Activated naive CD4-positive, alpha-beta T cell treated with Interleukin-2 at 50 U/mL for 16 hours (primary cell): Measurements from ENCODE around the gene DNAJC5G.
"Not testable (repeated sequence)": the region's sequence is repeated elsewhere in the genome, so short reads cannot be mapped to it uniquely, and the experiment has no call there.

Source experiments
- DNase-seq: peaks from one replicate; pipeline ENCODE4 v3.0.0-alpha.2; 2020

DNAJC5G gene

DNA sequence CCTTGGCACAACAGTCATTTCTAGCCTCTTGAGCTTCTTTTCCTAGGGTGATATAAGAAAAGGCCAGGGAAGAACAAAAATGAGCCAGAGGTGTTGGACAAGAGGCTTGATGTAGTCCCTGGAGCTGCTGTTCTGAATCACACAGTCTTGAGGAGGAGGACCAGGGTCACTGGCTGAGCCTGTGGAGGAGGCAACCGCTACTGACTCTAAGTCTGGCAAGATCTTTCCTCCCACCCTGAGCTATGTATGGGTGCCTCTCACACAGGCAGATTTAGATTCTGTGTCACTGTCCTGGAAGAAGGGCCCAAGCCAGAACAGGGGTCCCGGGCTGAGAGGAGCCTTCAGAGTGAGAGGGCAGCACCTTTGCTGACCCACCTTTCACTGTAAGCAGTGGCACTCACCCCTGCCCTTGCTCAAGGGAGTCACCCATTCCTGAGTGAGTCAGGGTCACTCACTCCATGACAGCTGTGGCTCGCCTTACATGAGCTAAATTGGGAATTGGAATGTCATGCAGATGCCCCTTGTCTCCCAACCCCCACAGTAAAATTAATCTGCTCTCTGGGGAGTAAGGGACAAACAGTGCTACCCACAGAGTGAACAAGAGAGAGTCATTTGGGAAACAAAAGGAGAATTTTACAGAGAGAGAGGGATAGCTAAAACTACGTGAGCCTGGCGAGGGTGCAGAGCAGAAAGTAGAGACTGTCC, 6.8 kb downstream of the DNAJC5G start, which contains the start of gene TRIM54:
Gene TRIM54 (plus strand): TSS at position 575 of the 705 bp plus-strand sequence. CDS start 303 bp downstream, outside the sequence.
- no peak for DNase-seq

DNA sequence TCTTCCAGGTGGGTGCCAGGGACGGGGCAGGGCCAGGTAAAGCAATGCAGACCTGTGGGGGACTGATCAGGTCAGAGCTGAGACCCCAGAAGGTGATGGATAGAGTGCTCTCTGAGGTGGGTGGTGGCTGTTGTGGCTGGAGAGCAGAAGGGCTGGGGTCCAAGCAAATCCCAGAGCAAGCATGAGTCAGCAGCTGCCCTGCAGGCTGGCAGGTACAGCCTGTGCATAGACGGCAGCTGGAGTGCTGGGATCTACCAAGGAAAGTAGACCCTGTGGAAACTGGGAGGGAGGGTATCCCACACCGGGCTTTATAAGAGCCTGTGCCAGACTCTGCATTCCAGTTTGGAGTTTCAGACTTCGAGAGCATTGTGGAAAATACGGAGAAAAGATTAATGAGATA, 7.7 kb downstream of the DNAJC5G start:
- no peak for DNase-seq

DNA sequence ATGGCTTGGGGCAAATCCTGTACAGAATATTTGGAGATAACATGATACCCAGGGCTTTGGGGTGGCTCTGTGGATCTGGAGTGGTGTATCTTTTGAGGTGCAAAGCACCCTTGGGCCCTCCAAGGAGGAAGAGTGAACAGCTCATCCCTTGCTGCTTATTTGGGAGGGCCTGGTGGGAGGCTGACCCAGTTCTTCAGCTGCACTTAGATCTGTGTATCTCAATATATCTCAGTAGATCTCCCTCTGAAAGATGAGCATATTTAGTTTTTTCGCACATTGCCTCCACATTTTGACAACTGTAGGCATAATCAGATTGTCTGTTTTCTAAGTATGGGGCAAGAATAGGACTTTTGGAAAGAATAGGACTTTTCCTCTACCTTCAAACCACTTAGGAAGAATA, 9.8 kb downstream of the DNAJC5G start:
- DNase-seq, result no peak

DNA sequence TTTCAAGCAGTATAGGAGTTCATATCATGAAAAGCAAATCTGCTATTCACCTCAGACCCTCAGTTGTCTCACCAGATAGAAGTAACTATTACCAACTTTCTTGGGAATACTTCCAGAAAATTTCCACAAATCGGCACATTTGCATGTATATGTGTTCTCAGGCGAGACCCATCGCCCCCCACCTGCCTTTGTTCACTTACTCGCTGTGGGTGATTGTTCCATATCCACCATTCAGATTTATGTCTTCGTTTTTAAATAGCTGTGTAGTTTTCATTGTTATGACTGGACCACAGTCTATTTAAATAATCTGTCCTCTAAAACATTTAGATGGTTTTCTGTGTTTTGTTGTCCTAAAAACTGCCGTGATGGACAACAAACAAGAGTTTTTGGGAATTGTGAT, 10.2 kb downstream of the DNAJC5G start:
- no peak for DNase-seq

DNA sequence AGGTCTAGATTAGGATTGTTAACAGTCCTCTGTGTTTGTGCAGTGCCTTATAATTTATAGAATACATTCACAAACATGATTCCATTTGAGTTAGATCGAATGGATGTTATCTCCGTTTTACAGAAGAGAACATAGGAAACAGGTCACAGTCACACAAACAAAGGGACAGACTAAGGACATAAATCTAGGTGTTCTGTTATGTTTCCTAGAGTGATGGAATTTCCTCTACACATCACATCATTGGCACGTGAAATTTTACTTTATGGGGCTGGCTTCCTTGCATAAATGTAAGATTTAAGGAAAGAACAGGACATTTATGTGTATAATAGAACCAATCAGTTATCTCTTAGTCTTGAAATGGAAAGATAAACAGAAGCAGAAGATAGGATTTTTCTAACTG, 13.4 kb downstream of the DNAJC5G start:
- no peak for DNase-seq

DNA sequence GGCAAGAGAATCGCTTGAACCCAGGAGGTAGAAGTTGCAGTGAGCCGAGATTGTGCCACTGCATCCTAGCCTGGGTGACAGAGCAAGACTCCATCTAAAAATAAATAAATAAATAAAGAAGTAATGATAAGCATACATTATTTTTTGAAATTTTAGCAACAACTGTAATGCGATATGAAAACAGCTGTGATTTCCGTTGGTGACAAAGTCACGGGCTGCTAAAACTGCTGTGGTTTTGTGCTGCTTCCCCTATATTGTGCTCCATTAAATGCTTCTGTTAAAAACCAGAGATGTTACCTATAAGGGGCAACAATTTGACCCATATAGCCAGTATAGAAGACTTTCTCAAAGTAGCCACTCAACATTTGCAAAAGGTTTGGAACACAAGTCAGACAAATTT, 15.3 kb downstream of the DNAJC5G start:
- DNase-seq, result no peak

DNA sequence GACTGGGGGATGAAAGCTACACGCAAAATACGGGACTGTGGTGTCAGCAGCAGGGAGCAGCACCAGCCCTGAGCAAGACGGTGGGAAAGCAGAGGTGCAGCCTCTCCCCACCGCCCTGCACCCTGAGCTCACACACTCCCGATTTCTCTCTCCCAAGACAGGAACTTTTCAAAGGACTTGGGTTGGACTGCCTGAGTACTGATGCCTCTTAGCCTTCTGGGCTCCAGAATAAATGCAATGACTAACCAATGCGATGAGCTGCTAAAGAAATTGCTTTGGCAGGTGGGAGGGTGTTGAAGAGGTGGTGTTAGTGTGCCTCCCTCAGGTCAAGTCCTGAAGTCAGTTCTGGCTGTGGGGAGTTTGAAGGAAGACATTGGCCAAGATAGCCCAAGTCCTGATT, 16.6 kb downstream of the DNAJC5G start:
- DNase-seq, result no peak

DNA sequence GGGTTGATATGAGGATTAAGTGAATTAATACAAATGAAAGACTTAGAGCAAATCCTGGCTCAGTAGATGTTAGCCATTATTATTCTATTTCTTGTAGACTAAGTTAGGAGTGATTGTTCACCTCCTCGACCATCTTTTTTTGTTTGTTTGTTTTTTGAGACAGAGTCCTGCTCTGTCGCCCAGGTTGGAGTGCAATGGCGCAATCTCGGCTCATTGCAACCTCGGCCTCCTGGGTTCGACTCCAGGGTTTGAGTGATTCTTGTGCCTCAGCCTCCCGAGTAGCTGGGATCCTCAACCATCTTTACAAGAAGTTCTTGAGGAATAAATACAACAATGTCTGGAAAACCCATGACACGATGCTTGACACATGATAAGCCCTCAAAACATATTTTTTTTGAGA, 19.7 kb downstream of the DNAJC5G start:
- no peak for DNase-seq

DNA sequence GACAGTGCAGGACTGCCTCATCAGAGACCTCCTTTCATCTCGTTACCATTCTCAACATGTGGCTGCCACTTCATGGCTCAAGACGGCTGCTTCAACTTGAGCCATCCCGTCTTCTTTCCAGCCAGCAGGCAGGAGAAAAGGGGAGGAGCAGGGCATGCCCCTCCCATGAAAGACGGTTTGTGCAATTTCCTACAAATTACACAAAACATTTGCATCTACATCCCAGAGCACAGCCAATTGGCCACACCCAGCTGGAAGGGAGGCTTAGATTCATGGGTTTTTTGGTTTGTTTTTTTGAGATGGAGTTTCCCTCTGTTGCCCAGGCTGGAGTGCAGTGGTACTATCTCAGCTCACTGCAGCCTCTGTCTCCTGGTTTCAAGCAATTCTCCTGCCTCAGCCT, 21.2 kb downstream of the DNAJC5G start:
- no peak for DNase-seq

DNA sequence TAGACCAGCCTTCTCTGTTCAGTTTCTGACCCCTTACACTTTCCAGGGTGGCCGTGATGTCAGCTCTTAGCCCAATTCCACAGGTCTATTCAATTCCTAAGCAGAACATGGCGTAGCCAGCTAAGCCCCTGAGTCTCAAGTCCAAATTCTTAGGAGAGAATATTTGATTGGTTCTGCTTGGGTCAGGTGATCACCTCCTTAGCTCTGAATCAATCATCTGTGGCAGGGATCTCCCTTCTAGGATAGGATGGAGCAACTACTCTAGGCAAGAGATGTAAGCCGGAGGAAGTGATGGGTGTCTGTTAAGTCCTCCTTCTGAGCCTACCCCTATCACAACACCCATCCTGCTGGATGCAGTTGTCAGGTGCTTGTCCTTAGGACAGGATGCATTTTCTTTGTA, 22.0 kb downstream of the DNAJC5G start:
- no peak for DNase-seq

DNA sequence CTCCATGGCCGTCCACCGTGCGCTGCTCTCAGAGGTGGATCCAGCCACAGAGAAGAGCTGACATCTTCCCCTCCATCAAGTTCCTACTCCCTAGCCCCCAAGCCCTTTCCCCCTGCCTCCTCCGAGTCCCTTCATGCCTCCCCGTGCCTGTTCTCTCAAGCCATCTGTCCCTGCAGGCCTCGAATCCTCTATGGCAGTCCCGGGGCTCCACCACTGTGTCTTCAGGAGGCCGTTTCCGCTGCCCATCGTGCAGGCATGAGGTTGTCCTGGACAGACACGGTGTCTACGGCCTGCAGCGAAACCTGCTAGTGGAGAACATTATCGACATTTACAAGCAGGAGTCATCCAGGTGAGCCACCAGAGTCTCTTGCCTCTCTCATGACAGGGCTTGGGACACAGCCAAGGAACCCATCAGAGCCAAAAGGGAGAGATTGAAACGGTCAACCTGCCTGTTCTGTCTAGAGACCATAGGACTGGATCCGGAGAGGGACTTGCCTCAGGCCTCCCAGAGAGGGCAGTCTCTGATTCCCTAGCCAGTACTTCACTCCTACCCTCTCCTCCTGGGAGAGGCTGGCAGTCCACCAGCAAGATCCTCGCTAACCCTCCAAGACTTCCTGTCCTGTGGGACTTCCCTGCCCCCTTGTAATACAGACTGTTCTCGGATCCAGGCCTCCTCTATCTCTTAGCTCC, 23.3 kb downstream of the DNAJC5G start:
- DNase-seq, result no peak

DNA sequence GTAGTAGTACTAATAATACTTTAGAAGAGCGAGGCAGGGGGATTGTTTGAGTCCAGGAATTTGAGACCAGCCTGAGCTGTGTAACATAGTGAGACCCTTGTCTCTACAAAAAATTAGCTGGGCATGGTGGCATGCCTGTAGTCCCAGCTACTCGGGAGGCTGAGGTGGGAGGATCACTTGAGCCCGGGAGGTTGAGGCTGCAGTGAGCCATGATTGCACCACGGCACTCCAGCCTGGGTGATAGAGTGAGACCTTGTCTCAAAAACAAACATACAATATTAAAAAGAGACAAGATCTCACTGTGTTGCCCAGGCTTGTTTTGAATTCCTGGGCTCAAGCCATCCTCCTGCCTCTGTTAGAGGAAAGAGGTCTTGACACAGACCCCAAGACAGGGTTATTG, 25.4 kb downstream of the DNAJC5G start:
- DNase-seq, result not testable (repeated sequence)

DNA sequence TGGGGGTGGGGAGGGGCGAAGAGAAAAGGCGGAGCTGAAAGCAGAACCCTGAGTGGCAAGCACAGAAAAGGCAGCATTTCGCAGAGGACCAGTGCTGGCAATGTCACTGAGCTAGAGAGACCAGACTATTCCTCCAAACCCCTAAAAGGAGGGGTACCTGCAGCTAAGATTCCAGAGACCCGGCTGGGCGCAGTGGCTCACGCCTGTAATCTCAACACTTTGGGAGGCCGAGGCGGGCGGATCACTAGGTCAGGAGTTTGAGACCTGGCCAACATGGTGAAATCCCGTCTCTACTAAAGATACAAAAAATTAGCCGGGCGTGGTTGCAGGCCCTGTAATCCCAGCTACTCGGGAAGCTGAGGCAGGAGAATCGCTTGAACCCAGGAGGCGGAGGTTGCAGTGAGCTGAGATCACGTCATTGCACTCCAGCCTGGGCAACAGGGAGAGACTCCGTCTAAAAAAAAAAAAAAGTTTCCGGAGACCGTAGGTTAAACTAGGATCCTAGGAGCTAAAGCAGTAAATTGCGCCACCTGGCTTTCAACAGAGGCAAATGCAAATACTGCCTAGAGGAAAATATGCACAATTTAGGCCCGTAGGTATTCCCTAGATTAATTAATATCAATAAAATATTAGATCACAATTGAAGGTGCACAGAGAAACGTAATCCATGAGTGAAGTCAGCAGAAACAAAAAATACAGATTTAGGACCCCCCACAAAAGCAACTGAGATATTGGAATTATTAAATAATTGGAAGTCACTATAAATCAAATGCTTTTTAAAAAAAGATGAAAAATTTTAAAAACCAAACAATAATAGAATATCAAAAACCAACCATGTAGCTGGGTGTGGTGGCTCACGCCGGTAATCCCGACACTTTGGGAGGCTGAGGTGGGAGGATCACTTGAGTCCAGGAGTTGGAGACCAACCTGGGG, 28.1 kb downstream of the DNAJC5G start:
- DNase-seq, result peak; percentile 33

DNA sequence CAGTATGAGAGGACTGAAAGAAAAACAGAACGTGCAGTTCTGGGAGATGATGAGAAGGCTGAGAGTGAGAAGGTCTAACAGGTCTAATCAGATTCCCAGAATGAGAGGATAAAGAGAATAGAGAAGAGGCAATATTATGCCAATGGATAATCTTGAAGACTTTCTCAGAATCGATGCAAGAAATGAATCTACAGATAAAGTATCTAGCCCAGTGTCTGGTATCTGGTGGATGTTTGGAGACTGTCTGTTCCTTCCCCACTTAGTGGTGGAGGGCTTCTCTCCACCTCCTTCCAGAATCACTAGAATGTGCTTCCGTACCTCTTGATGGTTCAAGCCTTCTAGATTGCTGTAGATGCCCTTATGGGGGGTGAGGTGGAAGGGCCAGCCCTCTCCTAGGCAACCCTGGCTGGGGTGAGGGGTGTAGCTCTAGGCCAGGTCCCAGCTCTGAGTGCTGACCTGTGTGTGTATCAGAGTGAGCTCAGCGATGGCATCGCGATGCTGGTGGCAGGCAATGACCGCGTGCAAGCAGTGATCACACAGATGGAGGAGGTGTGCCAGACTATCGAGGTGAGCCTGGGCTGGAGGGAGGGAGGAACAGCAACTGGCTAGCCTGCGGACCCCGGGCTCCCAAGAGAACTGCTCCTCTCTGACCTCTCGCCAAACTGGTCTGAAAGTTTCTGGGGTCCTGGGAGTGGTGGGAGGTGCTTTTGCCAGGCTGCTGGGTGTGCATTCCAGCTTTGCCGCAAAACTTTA, 29.4 kb downstream of the DNAJC5G start:
- no peak for DNase-seq

DNA sequence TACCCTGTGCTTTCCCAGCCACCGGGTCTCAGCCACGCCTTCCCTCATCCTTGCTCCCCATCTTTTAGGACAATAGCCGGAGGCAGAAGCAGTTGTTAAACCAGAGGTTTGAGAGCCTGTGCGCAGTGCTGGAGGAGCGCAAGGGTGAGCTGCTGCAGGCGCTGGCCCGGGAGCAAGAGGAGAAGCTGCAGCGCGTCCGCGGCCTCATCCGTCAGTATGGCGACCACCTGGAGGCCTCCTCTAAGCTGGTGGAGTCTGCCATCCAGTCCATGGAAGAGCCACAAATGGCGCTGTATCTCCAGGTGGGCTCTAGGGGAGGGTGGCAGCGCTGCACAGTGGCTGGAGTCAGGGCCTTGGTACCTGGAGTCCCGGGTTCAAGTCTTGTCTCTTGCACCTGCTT, 30.3 kb downstream of the DNAJC5G start:
- no peak for DNase-seq

DNA sequence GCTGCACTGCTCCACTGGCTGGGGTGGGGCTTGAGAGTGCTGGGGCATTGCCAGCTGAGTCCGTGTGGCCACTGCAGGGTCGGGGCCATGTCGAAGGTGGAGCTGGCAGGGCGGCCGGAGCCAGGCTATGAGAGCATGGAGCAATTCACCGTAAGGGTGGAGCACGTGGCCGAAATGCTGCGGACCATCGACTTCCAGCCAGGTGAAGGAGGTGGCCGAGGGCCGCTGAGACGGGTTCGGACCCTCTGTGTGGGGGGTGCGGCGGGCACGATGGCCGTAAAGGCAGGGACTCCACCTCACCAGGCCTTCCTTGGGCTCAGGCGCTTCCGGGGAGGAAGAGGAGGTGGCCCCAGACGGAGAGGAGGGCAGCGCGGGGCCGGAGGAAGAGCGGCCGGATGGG, 30.9 kb downstream of the DNAJC5G start:
- DNase-seq, result no peak

DNA sequence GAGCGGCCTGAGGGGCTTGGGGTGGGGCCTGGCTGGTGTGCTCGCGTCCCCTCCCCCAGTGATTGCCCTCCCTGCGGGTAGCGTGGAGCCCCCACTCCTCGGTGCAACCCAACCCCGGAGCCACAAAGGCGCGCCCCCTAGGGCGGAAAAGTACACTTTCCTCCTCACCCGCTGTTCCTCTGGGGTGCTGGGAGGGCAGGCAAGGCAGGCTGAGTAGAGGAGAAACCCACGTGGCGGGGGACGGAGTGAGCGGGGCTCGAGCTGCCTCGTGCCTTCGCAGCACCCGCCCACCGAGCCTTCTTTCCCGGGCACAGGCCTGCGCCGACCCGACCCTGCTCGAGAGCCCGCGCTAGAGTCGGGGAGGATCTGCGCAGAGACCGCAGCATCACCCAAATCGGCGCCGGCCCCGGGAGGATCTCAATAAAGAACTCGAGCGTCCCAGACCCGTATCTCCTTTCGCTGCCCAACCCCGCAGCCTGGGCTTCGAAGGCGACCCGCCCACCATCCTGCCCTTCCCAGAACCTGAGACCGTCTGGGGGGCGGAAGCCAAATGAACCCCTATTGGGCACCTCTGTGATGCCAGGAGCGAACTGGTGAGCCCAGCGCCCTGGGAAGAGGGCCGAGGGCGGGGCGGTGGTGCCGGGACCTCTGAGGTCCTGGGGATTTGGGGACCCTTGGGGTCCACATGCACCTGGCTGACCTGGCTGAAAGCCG, 31.5 kb downstream of the DNAJC5G start:
- peak; percentile 36 for DNase-seq

DNA sequence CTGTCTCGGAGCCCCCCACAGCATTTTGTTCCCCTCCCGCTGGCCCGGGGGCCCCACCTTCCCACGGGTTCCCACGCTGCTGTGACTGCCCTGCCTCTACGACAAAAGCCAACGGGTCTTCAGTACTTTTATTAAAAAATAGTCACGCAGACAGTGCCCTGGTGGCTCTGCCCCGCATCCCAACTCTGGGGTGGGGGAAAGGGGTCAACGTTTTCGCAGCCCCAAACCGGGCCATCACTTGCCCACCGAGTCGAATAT, 32.0 kb downstream of the DNAJC5G start:
- DNase-seq, result no peak

DNA sequence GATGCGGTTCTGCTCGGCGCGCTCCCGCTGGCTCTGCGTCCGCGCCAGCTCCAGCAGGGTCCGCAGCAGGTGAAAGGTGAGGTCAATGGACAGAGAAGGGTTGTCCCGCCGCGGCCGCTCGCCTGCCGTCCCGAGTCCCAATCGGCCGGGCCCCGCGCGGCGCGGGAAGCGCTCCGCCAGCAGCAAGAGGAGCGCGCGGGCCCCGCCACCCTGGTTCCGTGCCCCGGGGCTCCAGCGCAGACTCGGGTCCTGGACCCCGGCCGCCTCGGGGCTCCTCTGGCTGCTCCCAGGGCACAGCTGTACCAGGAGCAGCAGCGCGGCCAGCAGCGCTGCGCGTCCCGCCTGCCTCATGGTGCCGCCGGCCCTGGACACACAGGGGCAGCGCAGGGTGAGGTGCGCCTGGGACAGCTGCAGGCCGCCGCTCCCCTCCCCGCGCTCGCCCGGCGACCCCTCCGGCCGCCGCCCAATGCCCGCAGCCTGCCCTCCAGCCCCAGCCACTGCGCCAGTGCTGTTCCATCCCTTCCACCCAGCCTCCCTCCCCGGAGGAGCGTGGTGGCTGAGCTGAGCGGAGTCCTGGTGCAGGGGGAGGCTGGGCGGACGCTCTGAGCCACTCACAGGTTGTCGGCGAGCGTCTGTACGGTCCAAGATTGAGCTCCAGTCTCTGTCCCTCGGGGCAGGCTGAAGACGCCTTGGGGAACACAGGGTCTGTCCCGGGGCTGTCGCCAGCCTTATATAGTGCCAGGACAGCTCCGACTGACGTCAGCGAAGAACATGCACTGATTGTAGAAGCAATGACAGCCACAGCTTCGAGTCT, 32.5 kb downstream of the DNAJC5G start:
- DNase-seq, result no peak

DNA sequence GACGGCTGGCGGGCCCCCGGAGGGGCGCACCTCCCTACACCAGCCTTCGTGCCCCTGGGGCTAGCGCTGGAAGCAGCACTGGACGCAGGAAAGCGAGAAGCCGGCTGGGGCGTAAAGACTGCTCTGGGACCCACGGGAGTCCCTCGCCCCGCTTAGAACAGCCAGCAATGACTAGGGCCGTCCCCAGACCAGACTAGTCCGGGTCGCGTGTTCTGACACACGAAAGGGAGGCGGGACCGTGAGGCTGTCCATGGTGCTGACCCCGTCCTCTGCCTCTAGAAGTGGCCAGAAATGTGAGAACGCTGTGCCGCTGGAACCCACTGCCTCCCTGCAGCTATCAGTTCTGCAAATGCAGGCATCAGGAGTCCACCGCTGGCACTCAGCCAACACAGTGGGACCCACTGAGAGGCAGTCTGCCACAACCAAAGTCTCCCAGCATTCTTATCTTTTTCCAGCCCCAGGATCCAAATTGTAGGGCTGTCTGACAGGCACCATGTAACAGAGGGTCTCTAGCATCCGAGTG, 33.2 kb downstream of the DNAJC5G start, which contains the start of gene UCN:
Gene UCN (minus strand): TSS at position 87 of the 523 bp plus-strand sequence. CDS start 550 bp downstream, outside the sequence.
- no peak for DNase-seq

DNA sequence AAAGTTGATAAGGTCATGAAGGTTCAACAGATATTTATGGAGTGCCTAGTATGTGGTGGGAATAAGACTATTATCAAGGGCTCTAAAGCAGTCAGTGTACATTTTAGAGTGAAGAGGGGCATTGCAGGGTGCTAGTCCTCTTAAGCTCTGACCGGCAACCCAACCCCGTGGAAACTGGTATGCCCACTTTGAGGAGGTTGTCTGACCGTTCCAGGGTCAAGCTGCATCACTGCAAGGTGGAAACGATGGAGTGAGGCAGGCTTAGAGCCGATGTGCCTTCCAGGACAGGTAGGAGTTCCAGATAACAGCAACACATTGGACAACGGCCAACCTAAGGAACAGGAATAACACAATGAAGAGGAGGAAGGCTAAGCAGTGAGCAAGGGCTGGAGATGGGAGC, 34.4 kb downstream of the DNAJC5G start:
- no peak for DNase-seq
